Epithelial cell of esophagus (primary cell): ENCODE data around the gene COL12A1.

Experiments used
- DNase-seq: peaks from one replicate; pipeline ENCODE4 v3.0.0; 2010; ENCODE audit warnings: low read depth
- H3K4me3 ChIP-seq: 2 replicates; pipeline ENCODE4 v1.5.1; 2011; ENCODE audit warnings: mild to moderate bottlenecking, low read length, control low read depth
- CTCF ChIP-seq: IDR thresholded peaks from 2 replicates; pipeline ENCODE4 v1.5.1; 2011; ENCODE audit warnings: low read depth, mild to moderate bottlenecking, low read length, control low read depth, inconsistent platforms; ENCODE audit not compliant: insufficient read depth; ENCODE audit errors: missing control alignments

COL12A1 gene

GRCh38 chr6:75205776-75206575 lies at the start of gene COL12A1:
Gene COL12A1 (minus strand): TSS chr6:75206053. CDS start chr6:75202792, 3,261 bp downstream.
- DNase-seq = peak; percentile 99
- peak; percentile 12 for TF ChIP-seq CTCF
- peak within 1 kb of the TSS; percentile 60 for H3K4me3 ChIP-seq

- DNase-seq = no peak
- no peak overlapping the region for H3K4me3 ChIP-seq
- no peak for TF ChIP-seq CTCF
Measured at GRCh38 chr6:75250552-75250951, 44.7 kb upstream of the COL12A1 start.

GRCh38 chr6:75249837-75250236 lies 44.0 kb upstream of the COL12A1 start:
- no peak for DNase-seq
- H3K4me3 ChIP-seq = no peak overlapping the region
- no peak for TF ChIP-seq CTCF

- no peak for DNase-seq
- no peak for TF ChIP-seq CTCF
- H3K4me3 ChIP-seq = no peak overlapping the region
Measured at GRCh38 chr6:75246386-75246785, 40.5 kb upstream of the COL12A1 start.

GRCh38 chr6:75244063-75244584 lies 38.3 kb upstream of the COL12A1 start:
- H3K4me3 ChIP-seq = peak overlapping the region; percentile 92
- DNase-seq = peak; percentile 5
- TF ChIP-seq CTCF = no peak

- peak within 1 kb of the TSS; percentile 92 for H3K4me3 ChIP-seq
- DNase-seq = peak; percentile 97
- TF ChIP-seq CTCF = no peak
Measured at GRCh38 chr6:75243333-75244062, 37.6 kb upstream of the COL12A1 start, which contains the start of gene COX7A2. Gene COX7A2 (minus strand): TSS chr6:75243801. CDS start chr6:75243734, 67 bp downstream.
